GM21360 (cell line): ENCODE results near the gene KLHL10.

ENCODE experiments used
- ATAC-seq: cut with Tn5 transposase; IDR thresholded peaks from one replicate; pipeline ENCODE4 v1.9.1; 2021; ENCODE audit warnings: mild to moderate bottlenecking, moderate library complexity; ENCODE audit not compliant: unreplicated experiment

KLHL10 gene

GRCh38 chr17:41837761-41838538 is at the start of gene KLHL10:
TSS of gene KLHL10 (plus strand) at chr17:41837825. CDS start at chr17:41837933, 108 bp downstream.
- no peak for ATAC-seq

- no peak for ATAC-seq
These were observed 44.5 kb upstream of the KLHL10 start for GRCh38 chr17:41792845-41793783.

DNA sequence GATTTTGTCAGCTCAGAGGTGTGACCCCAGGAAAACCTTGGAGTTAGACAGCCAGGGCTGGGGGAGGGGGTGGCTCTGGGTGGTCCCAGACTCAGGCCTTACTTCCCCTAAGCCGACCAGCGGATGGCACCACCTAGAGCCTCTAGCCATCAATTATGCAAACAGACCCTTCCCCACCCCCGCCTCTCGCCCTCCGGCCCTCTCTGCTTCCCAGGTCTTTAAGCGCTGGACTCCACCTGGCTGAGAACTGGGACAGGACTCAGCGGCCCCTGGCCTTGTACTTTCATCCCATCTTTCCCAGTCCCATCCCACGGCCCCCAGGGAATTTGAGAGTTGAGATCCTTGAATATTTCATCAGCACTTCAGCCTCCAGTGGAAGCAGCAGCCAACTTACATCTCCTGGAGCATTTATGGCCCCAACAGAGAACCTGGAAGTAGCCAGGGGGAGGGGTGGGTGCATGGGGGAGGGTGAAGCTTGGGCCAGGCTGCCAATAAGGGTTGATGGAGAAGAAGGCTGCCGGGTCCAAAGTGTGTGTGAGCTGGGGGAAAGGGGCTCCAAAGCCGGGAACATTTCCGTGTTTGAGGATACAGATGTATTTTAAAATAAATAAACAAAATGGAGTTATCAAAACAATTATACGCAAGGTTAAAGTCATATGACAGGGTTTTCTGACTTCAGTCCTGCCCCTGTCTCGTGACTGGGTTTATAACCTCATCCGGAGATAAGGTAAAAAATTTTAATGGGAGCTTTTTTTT is 43.7 kb upstream of the KLHL10 start:
- no peak for ATAC-seq

DNA sequence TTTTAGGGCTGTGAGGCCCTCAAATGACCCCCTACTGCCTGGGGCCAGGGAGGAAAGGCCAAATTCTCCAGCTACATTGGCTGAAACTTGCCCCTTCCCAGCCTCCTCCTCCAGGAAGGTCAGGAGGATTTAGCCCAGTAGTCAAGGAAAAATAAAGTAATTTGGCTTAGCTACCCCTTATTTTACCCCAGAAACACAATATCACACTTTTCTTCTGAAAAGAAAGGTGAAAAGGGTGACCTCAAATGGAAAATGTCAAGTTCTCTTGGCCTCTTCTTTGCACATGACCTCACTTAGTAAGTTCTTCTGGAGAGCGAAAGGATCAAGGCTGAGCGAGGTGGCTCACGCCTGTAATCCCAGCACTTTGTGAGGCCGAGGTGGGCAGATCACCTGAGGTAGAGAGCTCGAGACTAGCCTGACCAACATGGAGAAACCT is 43.1 kb upstream of the KLHL10 start:
- no peak for ATAC-seq

- ATAC-seq = no peak
These were observed 41.3 kb upstream of the KLHL10 start for GRCh38 chr17:41796121-41796895.

DNA sequence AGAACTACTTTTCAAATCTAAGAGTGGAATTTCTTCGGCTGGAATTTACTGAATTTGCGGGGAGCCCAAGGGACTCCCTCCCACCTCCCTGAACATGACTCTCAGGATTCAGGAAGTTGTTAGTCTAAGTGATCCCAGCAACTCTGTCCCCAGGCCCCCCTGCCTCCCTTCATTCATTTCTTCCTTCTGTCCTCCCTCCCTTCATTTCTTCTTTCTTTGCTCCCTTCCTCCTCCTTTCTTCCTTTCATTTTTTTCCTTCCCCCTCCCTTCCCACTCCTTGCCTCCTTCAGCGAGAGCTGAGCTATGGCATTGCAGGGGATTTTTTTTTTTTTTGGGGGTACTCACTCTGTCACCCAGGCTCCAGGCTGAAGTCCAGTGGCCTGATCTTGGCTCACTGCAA is 40.2 kb upstream of the KLHL10 start:
- no peak for ATAC-seq

- ATAC-seq = no peak
These were observed 38.3 kb upstream of the KLHL10 start for GRCh38 chr17:41799366-41799765.

GRCh38 chr17:41800601-41801373 is 36.8 kb upstream of the KLHL10 start:
- ATAC-seq = no peak

- no peak for ATAC-seq
These were observed 36.0 kb upstream of the KLHL10 start for GRCh38 chr17:41801374-41802271.

- no peak for ATAC-seq
These were observed 34.3 kb upstream of the KLHL10 start for GRCh38 chr17:41803049-41804020.

DNA sequence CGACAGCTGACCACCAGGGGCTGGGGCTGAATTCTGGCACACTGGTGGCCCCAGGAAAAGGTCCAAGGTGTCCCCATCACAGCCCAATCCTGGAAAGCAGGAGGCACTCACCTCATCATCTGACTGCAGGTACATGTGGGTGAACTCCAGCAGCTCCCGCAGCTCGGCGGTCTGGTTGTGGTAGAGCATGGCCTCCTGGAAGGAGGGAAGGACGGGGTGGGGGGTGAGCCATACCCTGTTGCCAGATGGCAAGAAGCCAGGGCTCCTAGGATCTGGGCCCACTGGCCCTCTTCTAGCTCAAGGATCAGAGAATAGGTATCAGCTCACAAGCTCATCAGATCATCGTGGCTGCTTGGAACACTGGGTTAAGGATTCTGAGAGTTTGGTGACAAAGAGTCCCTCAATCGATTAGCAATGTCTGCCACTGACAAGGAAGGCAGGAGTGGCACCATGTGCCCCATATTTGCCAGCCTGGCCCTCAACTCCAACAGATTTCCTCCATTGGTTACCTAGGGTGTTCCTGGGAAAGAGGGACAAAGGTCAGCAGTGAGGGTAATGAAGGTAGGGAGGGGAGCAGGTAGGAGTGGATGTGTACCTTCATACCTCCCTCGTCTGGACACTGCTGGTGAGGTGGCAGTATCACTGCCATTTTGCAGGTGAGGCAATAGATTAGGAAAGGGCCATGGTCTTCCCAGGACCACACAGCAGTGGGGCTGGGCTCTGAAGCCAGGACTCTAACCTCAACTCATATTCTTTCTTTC is 30.8 kb upstream of the KLHL10 start:
- no peak for ATAC-seq

- ATAC-seq = no peak
These were observed 26.7 kb upstream of the KLHL10 start for GRCh38 chr17:41810659-41811548.

- no peak for ATAC-seq
These were observed 25.9 kb upstream of the KLHL10 start, which contains the start of gene P3H4 for GRCh38 chr17:41811549-41812380. TSS of gene P3H4 (minus strand) at chr17:41811949. CDS start at chr17:41811915, 34 bp downstream.

DNA sequence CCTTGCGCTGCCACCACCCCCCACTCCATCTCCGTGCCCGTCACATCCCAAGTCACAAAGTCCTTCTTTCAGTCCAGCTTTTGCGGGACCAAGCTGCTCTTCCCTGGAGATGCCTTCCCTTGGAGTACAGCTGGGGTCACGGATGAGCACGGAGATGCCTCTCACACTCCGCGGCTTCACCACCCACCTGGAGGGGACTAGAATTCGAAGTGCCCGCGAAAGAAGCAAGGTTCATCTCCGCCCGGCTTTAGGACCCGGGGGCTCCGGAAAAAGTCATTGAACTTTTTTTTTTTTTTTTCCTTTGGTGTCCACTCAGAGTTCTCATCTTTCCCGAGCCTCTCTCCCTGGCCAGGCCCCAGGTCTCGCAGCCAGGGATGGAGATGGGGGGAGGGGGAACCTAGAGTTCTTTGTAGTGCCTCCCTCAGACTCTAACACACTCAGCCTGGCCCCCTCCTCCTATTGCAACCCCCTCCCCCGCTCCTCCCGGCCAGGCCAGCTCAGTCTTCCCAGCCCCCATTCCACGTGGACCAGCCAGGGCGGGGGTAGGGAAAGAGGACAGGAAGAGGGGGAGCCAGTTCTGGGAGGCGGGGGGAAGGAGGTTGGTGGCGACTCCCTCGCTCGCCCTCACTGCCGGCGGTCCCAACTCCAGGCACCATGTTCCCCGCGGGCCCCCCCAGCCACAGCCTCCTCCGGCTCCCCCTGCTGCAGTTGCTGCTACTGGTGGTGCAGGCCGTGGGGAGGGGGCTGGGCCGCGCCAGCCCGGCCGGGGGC is 25.1 kb upstream of the KLHL10 start, which contains the start of gene FKBP10:
TSS of gene FKBP10 (plus strand) at position 624 of the 771 bp plus-strand sequence. CDS start at position 655, 31 bp downstream.
- no peak for ATAC-seq
